ENCODE data around the gene TSSK2. TPM values are rescaled to one million over a fixed set of nuclear protein-coding genes. Genes with fewer than 3 reads are reported as not detected.
A peak's percentile ranks its signal among the peaks of the same experiment; 100 is the strongest.

Gene TSSK2
- total RNA-seq, 1 donor from 2014 or later: not detected

- peak overlapping the region; percentile 53 for H3K27ac ChIP-seq (replicated peaks)
- no peak overlapping the region for H3K4me3 ChIP-seq
- intact Hi-C loops (cut with micrococcal nuclease): no loop called here
- H3K27me3 ChIP-seq (ENCODE audit: low read depth): no peaks in the 10 kb centered on the region
- peak; percentile 34 for TF ChIP-seq CTCF (IDR thresholded peaks at IDR 0.05; ENCODE audit: borderline replicate concordance)
- no peaks in the 10 kb centered on the region for H3K9me3 ChIP-seq (replicated peaks)
- DNase-seq: no peak
- peaks cover 24% of the 10 kb centered on the region for H3K4me1 ChIP-seq
- H3K36me3 ChIP-seq: peaks cover 22% of the 10 kb centered on the region
Observed at GRCh38 chr22:19085233-19085718, 45.8 kb upstream of the TSSK2 start.

GRCh38 chr22:19086417-19086816 is 44.7 kb upstream of the TSSK2 start:
- Histone ChIP-seq H3K4me1 (peaks cover 24% of the 10 kb centered on the region), H3K9me3 (replicated peaks) (no peaks in the 10 kb centered on the region), H3K36me3 (peaks cover 12% of the 10 kb centered on the region), H3K27me3 (ENCODE audit: low read depth) (no peaks in the 10 kb centered on the region), H3K4me3 (no peak overlapping the region), H3K27ac (replicated peaks) (peak overlapping the region; percentile 48)
- no peak for DNase-seq
- intact Hi-C loops (cut with micrococcal nuclease): no loop called here
- TF ChIP-seq CTCF (IDR thresholded peaks at IDR 0.05; ENCODE audit: borderline replicate concordance): no peak

GRCh38 chr22:19086896-19087295 is 44.2 kb upstream of the TSSK2 start:
- H3K4me1 ChIP-seq: peaks cover 24% of the 10 kb centered on the region
- H3K27me3 ChIP-seq (ENCODE audit: low read depth): no peaks in the 10 kb centered on the region
- intact Hi-C loops (cut with micrococcal nuclease): no loop called here
- TF ChIP-seq CTCF (IDR thresholded peaks at IDR 0.05; ENCODE audit: borderline replicate concordance): no peak
- peaks cover 12% of the 10 kb centered on the region for H3K36me3 ChIP-seq
- DNase-seq: no peak
- H3K27ac ChIP-seq (replicated peaks): no peak overlapping the region
- no peak overlapping the region for H3K4me3 ChIP-seq
- H3K9me3 ChIP-seq (replicated peaks): no peaks in the 10 kb centered on the region

- no peak for TF ChIP-seq CTCF (IDR thresholded peaks at IDR 0.05; ENCODE audit: borderline replicate concordance)
- no peak for DNase-seq
- Histone ChIP-seq H3K4me3 (no peak overlapping the region), H3K27ac (replicated peaks) (no peak overlapping the region), H3K36me3 (peaks cover 12% of the 10 kb centered on the region), H3K9me3 (replicated peaks) (no peaks in the 10 kb centered on the region), H3K4me1 (peaks cover 24% of the 10 kb centered on the region), H3K27me3 (ENCODE audit: low read depth) (no peaks in the 10 kb centered on the region)
- intact Hi-C loops (cut with micrococcal nuclease): no loop called here
Observed at GRCh38 chr22:19088866-19089595, 42.1 kb upstream of the TSSK2 start.

- H3K4me1 ChIP-seq: peaks cover 20% of the 10 kb centered on the region
- H3K9me3 ChIP-seq (replicated peaks): no peaks in the 10 kb centered on the region
- TF ChIP-seq CTCF (IDR thresholded peaks at IDR 0.05; ENCODE audit: borderline replicate concordance): no peak
- H3K27me3 ChIP-seq (ENCODE audit: low read depth): no peaks in the 10 kb centered on the region
- no peak for DNase-seq
- no peak overlapping the region for H3K4me3 ChIP-seq
- H3K27ac ChIP-seq (replicated peaks): no peak overlapping the region
- H3K36me3 ChIP-seq: peaks cover 12% of the 10 kb centered on the region
- intact Hi-C loops (cut with micrococcal nuclease): no loop called here
Observed at GRCh38 chr22:19090183-19090582, 40.9 kb upstream of the TSSK2 start.

Data from left ventricle myocardium inferior (tissue), 1 donor.